Kidney capillary endothelial cell (primary cell): ENCODE results near the gene MRPL52.
"Not testable (repeated sequence)": the region's sequence is repeated elsewhere in the genome, so short reads cannot be mapped to it uniquely, and the experiment has no call there.

Experiments used
- DNase-seq: peaks from one replicate; pipeline ENCODE4 v3.0.0-alpha.2; 2018; ENCODE audit warnings: low spot score

The MRPL52 gene

DNA sequence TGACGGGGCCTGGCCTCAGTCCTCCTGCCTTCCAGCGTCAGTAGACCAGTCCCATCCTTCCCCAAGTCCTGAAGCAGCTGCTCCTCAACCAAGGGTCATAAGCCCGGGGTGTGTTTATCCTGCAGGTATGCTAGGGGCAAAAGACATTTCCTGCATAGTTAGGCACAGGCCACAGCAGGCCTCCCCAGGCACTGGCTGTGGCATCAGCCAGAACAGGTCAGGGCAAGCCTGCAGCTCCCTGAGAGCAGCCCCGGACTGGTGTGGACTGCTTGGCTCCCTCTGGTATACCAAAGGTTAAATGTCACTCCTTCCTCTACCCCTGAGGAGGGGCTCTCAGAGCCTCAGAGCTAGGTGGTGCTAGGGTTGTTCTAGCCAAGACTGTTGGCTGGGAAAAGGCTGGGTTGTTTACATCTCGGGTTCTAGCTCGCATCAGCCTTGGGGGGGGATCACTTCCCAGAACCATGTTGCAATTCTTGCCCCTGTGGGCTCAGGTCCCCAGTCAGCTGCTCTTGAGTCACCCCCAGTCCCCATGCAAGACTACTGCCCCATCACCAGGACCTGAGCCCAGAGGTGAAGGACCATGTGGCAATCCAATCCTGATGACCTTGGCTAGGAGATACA lies 9.6 kb downstream of the MRPL52 start:
- DNase-seq = no peak

DNA sequence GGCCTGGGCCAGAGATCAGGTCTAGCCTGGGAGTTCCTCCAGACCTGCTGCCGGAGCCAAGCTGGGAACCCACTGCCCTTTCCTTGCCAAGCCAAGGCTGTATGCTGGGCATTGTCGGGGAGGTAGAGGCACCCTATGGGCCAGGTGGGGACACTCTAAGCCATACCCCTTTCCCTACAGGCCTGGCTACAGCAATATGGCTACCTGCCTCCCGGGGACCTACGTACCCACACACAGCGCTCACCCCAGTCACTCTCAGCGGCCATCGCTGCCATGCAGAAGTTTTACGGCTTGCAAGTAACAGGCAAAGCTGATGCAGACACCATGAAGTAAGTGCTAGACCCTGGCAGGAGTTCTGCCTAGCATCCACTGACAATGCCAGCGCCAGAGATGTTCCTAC lies 11.6 kb downstream of the MRPL52 start:
- DNase-seq = no peak

DNA sequence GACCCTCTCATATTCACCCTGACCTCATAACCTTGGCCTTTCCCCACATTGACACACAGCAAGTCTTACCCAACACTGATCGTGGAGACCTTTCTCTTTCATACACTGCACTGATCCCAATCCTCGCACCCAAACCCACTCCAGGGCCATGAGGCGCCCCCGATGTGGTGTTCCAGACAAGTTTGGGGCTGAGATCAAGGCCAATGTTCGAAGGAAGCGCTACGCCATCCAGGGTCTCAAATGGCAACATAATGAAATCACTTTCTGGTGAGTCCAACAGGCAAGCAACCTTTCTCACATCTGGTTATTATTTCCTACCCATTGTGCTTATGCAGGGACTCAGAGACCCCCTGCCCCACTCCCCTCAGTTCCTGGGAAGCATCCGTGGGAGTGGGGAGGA lies 12.1 kb downstream of the MRPL52 start:
- no peak for DNase-seq

DNA sequence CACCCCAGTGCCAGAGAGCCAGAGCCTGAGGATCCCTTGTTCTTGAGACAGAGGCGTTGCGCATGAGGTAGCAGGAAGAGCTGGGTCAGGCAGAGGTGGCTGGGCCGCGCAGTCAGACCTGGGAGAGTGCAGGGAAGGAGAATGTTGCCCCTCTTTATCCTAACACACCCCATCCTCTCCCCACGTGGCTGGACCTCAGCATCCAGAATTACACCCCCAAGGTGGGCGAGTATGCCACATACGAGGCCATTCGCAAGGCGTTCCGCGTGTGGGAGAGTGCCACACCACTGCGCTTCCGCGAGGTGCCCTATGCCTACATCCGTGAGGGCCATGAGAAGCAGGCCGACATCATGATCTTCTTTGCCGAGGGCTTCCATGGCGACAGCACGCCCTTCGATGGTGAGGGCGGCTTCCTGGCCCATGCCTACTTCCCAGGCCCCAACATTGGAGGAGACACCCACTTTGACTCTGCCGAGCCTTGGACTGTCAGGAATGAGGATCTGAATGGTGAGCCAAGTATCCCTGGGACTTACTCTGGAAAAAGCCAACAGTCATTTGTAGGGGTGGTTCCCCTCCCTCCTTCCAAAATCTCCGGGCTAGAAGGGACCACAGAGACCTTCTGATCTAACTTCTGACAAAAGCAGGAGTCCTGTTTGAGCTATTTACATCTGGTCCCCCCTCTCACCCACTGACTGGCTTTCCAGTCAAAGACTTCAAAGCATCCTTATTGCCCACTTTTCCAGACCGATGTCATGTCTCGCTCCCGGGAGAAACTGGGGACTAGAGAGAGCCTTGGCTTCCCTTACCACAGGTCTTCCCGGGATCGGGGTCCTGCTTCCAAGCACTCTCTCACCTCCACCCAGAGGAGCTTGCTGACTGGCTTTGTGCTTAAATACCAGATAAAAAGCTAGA lies 12.8 kb downstream of the MRPL52 start:
- no peak for DNase-seq

DNA sequence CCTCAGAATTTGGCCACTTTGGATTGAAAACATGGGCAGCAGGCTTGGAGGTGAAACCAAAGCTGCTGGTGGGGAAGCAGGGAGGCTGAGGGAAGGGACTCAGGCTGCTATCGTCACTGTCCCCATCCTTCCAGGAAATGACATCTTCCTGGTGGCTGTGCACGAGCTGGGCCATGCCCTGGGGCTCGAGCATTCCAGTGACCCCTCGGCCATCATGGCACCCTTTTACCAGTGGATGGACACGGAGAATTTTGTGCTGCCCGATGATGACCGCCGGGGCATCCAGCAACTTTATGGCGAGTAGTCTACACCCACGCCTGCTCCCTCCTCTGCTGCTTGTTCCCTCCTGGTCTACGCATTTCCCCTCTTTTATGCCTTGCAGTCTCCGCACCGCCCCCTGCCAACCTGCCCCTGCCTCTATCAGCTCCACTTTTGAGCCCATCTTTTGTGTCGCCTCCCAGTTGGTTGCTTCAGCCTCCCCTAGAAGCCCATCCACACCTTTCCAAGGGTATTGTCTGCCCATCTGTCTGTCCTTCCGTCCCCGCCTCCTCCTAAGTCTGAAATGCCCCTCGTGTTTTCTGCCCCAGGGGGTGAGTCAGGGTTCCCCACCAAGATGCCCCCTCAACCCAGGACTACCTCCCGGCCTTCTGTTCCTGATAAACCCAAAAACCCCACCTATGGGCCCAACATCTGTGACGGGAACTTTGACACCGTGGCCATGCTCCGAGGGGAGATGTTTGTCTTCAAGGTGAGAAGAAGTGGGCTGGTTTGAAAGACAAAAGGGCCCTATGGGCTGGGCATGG lies 13.6 kb downstream of the MRPL52 start:
- no peak for DNase-seq

DNA sequence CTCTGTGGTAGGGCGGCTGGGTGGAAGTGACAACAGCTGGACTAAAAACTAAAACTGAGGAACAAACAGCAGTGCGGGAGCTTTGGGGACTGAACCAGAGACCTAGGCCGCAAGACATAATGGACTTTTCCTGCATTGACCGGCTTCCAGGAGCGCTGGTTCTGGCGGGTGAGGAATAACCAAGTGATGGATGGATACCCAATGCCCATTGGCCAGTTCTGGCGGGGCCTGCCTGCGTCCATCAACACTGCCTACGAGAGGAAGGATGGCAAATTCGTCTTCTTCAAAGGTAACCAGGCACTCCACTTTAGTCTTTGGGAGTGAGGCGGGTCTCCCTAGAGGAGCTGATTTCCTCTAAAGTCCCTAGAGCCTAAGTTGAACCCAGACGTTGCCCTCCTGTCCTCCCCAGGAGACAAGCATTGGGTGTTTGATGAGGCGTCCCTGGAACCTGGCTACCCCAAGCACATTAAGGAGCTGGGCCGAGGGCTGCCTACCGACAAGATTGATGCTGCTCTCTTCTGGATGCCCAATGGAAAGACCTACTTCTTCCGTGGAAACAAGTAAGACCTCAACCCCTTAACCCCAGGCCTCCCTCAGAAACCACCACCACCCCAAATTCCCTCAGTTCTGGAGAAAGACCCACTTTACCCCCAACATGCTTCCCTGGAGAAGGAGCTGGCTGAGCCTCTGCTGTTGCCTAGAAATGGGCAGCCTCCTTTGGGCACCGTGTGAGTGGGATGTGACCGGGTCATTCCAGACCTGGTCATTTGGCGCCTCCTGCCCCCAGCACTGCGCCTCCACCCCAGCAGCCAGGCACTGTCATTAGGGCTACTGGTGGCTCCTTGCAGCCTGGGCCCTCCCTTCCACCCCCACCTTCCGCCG lies 14.8 kb downstream of the MRPL52 start:
- no peak for DNase-seq

DNA sequence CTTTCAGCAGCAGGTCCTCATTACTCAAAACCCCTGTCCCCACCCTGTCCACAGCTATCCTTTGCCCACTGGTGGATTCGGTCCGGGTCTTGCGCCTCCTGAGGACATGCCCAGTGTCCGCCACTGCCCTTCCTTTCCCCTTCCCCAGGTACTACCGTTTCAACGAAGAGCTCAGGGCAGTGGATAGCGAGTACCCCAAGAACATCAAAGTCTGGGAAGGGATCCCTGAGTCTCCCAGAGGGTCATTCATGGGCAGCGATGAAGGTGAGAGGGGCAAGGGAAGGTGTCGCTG lies 15.4 kb downstream of the MRPL52 start:
- no peak for DNase-seq

DNA sequence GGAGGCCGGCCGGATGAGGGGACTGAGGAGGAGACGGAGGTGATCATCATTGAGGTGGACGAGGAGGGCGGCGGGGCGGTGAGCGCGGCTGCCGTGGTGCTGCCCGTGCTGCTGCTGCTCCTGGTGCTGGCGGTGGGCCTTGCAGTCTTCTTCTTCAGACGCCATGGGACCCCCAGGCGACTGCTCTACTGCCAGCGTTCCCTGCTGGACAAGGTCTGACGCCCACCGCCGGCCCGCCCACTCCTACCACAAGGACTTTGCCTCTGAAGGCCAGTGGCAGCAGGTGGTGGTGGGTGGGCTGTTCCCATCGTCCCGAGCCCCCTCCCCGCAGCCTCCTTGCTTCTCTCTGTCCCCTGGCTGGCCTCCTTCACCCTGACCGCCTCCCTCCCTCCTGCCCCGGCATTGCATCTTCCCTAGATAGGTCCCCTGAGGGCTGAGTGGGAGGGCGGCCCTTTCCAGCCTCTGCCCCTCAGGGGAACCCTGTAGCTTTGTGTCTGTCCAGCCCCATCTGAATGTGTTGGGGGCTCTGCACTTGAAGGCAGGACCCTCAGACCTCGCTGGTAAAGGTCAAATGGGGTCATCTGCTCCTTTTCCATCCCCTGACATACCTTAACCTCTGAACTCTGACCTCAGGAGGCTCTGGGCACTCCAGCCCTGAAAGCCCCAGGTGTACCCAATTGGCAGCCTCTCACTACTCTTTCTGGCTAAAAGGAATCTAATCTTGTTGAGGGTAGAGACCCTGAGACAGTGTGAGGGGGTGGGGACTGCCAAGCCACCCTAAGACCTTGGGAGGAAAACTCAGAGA lies 16.3 kb downstream of the MRPL52 start:
- DNase-seq = no peak

DNA sequence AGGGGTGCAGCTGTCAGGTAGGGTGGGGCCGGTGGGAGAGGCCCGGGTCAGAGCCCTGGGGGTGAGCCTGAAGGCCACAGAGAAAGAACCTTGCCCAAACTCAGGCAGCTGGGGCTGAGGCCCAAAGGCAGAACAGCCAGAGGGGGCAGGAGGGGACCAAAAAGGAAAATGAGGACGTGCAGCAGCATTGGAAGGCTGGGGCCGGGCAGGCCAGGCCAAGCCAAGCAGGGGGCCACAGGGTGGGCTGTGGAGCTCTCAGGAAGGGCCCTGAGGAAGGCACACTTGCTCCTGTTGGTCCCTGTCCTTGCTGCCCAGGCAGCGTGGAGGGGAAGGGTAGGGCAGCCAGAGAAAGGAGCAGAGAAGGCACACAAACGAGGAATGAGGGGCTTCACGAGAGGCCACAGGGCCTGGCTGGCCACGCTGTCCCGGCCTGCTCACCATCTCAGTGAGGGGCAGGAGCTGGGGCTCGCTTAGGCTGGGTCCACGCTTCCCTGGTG lies 17.2 kb downstream of the MRPL52 start:
- DNase-seq = no peak

DNA sequence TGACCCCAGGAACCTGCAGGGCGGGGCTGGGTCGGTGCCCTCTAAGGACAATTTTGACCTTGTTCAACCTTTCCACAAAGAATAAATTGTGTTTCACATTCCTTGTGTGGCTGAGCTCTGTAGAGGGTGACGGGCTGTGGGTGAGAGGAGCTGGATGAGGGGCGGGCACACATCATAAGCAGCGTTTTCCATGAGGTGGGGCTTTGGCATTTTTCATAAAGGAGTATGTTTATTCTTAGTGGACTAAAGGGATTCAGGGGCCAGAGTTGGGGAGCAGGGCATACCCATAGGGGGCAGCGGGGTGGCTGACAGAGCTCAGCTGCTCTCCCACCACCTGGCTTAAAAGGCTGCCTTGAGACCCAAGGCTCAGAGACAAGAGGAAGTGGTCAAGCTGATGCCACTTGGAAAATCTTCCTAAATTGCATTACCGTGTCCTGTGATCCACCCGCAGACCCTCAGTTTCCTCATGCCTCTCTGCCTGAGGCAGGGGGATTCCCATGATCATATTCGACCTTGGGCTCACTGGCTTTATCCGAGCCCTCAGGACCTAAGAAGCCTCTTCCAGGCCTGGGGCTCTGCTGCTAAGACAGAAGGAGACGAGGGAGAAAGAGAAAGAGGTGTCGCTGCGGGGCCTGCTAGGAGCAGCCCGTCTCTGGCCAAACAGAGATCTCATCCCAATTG lies 18.1 kb downstream of the MRPL52 start:
- DNase-seq = no peak

DNA sequence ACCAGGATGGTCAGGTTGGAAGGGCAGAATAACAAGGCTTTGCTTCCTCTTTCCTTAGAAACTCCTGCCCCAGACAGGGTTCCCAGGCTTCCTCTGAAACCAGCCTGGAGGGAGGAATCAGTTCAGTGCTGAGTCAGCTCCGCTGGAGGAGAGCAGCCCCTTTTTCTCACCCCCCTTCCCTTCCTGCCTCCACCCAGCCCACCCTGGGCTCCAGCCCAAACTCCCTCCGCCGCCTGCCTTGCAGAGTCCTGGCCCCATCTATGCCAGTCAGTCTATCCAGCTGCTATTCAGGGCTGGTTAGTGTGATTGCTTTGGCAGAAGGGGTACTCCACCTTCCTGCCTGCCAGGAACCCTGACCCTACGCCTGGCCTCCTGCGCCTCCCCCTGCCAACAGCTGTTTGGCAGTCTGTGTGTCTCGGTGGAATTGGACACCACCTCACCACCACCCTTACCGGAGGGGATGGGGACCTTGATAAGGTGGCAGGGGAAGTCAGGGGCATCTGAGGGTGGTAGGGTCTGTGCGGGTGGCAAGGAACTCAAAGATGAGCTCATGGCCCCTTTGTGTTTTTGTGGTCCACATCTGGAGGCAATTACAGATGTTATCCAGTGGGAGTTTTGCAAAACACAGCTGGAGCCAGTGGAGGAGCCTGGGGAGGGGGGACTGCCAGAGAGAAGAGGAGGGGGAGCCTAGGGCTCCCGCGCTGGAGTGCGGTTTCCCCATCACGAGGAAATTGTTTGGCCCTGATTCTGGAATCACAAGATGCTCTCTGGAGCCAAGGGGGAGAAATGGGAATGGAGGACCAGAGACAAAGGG lies 18.9 kb downstream of the MRPL52 start:
- peak; percentile 73 for DNase-seq

DNA sequence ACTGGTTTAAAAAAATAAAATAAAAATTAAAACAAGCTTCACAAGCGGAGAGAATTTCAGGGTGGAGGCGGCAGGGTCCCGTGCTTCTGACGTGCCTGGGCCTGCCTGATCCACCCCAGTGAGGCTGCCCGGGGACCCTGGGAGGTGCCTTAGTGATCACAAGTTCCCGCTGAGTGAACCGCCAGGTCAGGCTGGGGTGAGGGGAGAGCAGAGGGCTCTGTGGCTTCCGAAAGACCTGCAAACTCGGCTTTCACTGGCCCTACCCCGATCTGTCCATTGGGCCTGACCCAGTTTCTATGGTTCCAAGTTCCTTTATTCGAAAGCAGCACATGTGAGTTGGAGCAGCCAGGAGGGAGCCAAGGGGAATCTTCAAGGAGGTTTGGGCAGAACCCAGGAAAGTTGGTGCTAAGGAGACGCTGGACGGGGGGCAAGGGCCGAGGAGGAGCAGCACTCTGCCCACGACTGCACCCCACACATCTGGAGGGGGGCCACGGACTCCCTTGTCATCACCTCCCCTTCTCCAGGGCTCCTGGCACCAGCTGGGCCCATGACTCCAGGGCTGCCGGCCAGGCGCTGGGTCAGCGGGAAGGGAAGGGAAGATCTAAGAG lies 19.6 kb downstream of the MRPL52 start:
- DNase-seq = no peak

DNA sequence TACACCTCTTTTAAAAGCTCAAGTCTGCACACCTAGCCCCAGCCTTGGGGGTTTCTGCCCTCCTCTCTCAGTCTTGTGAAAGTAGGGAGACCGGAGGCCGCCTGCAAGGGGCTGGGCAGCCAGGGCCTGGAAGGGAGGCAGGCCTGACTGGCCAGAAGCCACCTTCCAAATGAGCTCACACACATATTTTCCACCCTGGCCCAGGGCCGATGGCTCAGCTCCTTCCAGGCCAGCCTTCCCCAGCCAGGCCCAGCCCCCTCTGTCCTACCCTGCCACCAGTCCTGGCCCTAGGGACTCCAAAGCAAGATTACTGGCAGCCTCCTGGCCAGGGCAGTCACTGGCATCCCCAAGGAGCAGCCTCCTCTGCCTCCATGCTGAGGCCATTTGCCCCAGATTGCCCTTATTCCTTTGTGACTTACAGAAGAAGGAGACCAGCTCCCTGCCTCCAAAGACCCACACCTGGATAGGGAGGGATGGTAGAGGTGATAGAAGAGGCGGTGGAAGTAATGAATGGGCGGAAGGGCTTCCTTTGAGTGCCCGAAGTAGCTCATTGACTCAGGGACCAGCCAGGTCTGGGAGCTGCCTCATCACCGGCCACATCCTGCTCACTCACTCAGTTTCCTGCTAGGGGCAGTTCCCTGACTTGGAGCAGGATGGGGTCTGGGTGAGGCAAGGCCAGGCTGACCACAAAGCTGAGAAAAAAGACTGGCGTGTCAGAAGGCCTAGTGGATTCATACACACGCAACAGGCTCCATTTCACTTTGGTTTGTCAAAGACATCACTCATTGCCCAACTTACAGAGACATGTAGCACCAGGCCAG lies 21.5 kb downstream of the MRPL52 start:
- DNase-seq = peak; percentile 99

DNA sequence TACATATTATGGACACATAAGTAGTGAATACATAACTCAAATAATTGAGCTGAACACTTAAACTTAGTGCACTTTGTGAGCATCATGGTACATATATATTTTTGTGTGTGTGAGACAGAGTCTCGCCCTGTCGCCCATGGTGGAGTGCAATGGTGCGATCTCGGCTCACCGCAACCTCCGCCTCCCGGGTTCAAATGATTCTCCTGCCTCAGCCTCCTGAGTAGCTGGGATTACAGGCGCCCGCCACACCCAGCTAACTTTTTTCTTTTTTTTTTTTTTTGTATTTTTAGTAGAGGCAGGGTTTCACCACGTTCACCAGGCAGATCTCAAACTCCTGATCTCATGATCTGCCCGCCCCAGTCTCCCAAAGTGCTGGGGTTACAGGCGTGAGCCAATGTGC lies 22.5 kb downstream of the MRPL52 start:
- not testable (repeated sequence) for DNase-seq

DNA sequence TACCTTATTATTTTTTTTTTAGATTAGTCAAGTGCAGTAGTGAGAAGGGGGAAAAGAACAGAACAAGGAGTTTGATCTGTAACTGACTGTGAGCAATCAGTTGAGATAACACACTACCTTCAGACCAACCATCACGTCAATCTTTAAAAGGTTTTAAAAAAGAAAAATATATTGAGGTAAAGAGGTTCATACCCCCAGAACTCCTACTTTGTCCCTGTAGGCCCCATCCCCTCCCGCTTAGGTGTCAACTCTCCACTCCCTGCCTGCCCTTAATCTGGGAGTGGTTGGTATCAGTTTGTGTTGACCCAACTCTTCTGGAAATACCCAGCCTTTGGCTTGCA lies 22.9 kb downstream of the MRPL52 start:
- DNase-seq = no peak

DNA sequence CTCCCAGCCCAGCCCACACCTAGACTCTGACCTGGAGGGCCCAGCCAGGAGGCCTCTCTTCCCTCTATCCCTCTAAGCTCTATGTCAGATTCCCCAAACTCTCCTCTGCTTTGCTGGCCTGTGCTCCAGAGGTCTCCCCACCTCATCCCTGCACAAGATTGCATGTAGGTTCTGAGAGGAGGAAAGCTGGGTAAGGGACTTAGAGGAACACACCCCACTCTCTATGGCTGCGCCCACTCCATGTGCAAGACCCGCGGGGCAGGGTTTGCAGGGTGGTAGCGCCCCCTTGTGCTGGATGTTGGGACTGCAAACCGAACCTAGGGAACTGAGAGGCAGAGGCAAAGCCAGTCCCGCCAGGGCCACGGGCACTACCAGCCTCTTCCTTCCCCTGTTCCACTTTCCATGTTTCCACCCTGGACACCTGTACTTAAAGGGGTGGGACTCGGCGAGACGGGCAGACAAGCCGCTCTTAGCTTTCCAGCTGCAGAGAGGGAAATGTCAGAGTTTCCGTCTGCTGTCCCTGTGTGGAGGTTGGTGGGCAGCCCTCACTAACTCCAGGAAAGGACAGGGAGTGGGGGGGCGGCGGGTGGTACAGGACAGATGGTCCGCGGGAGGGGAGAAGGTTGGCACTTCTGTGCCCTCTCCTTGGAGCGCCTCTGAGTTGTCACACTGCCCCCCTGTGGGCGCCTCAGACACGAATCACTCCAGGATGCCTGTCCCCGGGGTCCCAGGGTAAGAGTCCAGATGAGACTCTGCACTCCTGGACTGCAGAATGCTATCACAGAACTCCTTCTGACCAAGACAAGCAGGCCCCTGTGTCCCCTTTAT lies 23.5 kb downstream of the MRPL52 start:
- peak; percentile 80 for DNase-seq

DNA sequence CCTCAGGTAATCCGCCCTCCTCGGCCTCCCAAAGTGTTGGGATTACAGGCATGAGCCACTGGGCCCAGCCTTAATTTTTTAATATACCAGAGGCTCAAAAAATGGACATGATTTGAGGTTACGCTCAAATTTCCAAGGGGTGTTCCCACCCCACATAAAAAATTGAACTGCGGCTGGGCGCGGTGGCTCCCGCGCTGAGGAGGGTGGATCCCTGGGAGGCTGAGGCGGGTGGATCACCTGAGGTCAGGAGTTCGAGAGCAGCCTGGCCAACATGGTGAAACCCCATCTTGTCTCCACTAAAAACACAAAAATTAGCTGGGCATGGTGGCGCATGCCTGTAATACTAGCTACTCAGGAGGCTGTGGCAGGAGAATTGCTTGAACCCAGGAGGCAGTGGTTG lies 24.6 kb downstream of the MRPL52 start:
- not testable (repeated sequence) for DNase-seq
